CD14-positive monocyte (primary cell): ENCODE data around the gene UGT1A1. TPM values are rescaled to one million over a fixed set of nuclear protein-coding genes. Genes with fewer than 3 reads are reported as not detected.

Experiments used
- DNase-seq, 3 donors: peaks; one replicate each; pipeline ENCODE4 v3.0.0-alpha.2; 2011 to 2022
- H2AFZ ChIP-seq: 2 replicates; pipeline ENCODE4 v1.6.0; 2012; ENCODE audit warnings: mild to moderate bottlenecking, low read depth, low read length, inconsistent platforms; ENCODE audit not compliant: insufficient read depth, poor library complexity, severe bottlenecking
- H3K27ac ChIP-seq, 2 donors: 1 replicate in 1 of 2; 2 replicates in 1 of 2; pipeline ENCODE4 v1.5.1; 2012 to 2013; ENCODE audit warnings: low read length in 2 of 2, control low read depth in 1 of 2, inconsistent platforms in 1 of 2, low read depth in 1 of 2, mild to moderate bottlenecking in 1 of 2
- H3K27me3 ChIP-seq, 2 donors: one replicate each; pipeline versions ENCODE4 v1.6.0 to v1.6.1; 2011 to 2013; ENCODE audit warnings: low read length in 2 of 2; ENCODE audit not compliant: control insufficient read depth in 2 of 2, insufficient read depth in 2 of 2
- H3K36me3 ChIP-seq, 2 donors: replicated peaks in 1 of 2; 1 replicate in 1 of 2; 2 replicates in 1 of 2; pipeline versions ENCODE4 v1.5.1 to v1.6.1; 2012 to 2013; ENCODE audit warnings: low read length in 2 of 2, control low read depth in 1 of 2, inconsistent platforms in 1 of 2, mild to moderate bottlenecking in 1 of 2; ENCODE audit not compliant: insufficient read depth in 2 of 2, control insufficient read depth in 1 of 2
- H3K4me1 ChIP-seq, 2 donors: 1 replicate in 1 of 2; 2 replicates in 1 of 2; pipeline versions ENCODE4 v1.5.1 to v1.6.1; 2012 to 2013; ENCODE audit warnings: low read length in 2 of 2, control low read depth in 1 of 2, inconsistent platforms in 1 of 2, mild to moderate bottlenecking in 1 of 2, moderate library complexity in 1 of 2; ENCODE audit not compliant: insufficient read depth in 2 of 2, control insufficient read depth in 1 of 2
- H3K4me2 ChIP-seq: replicated peaks from 2 replicates; pipeline ENCODE3; 2012; ENCODE audit warnings: low read length, moderate library complexity, mild to moderate bottlenecking; ENCODE audit not compliant: poor library complexity, severe bottlenecking; ENCODE audit errors: extremely low read depth
- H3K4me3 ChIP-seq, 3 experiments: fragments of 200-600 bp in 1 of 3; sonication (generic) in 1 of 3; replicated peaks in 1 of 3; 1 replicate in 2 of 3; 2 replicates in 1 of 3; pipeline ENCODE4 v1.5.1; 2011 to 2013; ENCODE audit warnings: low read length in 3 of 3, mild to moderate bottlenecking in 3 of 3, control low read depth in 2 of 3, low read depth in 2 of 3, inconsistent platforms in 1 of 3, moderate library complexity in 1 of 3
- H3K79me2 ChIP-seq: 2 replicates; pipeline ENCODE4 v1.6.0; 2012; ENCODE audit warnings: mild to moderate bottlenecking, control low read depth, inconsistent platforms, low read length, moderate library complexity; ENCODE audit not compliant: insufficient read depth
- H3K9ac ChIP-seq: 2 replicates; pipeline ENCODE4 v1.6.0; 2017; ENCODE audit warnings: low read length, mild to moderate bottlenecking; ENCODE audit not compliant: insufficient read depth, poor library complexity, severe bottlenecking
- H3K9me3 ChIP-seq, 2 donors: replicated peaks in 1 of 2; 1 replicate in 1 of 2; 2 replicates in 1 of 2; pipeline versions ENCODE4 v1.5.1 to v1.6.1; 2012 to 2013; ENCODE audit warnings: low read length in 2 of 2, control low read depth in 1 of 2; ENCODE audit not compliant: control insufficient read depth in 1 of 2, insufficient read depth in 1 of 2
- H4K20me1 ChIP-seq: 2 replicates; pipeline ENCODE4 v1.6.0; 2012; ENCODE audit warnings: mild to moderate bottlenecking, low read length, control low read depth, moderate library complexity; ENCODE audit not compliant: insufficient read depth
- H3K27ac Mint-ChIP-seq, 7 donors: one replicate each; pipeline ENCODE4 v1.8.0; 2020; ENCODE audit warnings: mild to moderate bottlenecking in 7 of 7, mixed read lengths in 7 of 7, moderate library complexity in 6 of 7, inconsistent platforms in 2 of 7
- H3K27me3 Mint-ChIP-seq, 3 donors: one replicate each; pipeline ENCODE4 v1.8.0; 2021 to 2022; ENCODE audit warnings: low read depth in 3 of 3, mild to moderate bottlenecking in 3 of 3, mixed read lengths in 3 of 3, moderate library complexity in 3 of 3, inconsistent platforms in 1 of 3
- H3K36me3 Mint-ChIP-seq, 2 donors: one replicate each; pipeline ENCODE4 v1.8.0; 2020; ENCODE audit warnings: mixed read lengths in 2 of 2, inconsistent platforms in 1 of 2, mild to moderate bottlenecking in 1 of 2
- H3K4me1 Mint-ChIP-seq: one replicate; pipeline ENCODE4 v1.8.0; 2020; ENCODE audit warnings: mild to moderate bottlenecking, mixed read lengths
- H3K4me3 Mint-ChIP-seq, 2 donors: one replicate each; pipeline ENCODE4 v1.8.0; 2020; ENCODE audit warnings: mild to moderate bottlenecking in 2 of 2, mixed read lengths in 2 of 2, moderate library complexity in 1 of 2
- H3K9me3 Mint-ChIP-seq, 7 donors: one replicate each; pipeline ENCODE4 v1.8.0; 2020 to 2022; ENCODE audit warnings: mixed read lengths in 7 of 7, mild to moderate bottlenecking in 6 of 7, moderate library complexity in 6 of 7, inconsistent platforms in 2 of 7
- CTCF ChIP-seq: fragments of 200-600 bp; IDR thresholded peaks from one replicate; pipeline ENCODE4 v1.8.0; 2022; ENCODE audit warnings: antibody characterized with exemption, mild to moderate bottlenecking
- WGBS: methylation state at CpG from one replicate; pipeline ENCODE4 v1.1.5; 2013; ENCODE audit warnings: missing lambda C conversion rate; ENCODE audit not compliant: insufficient coverage; 5-methylcytosine and 5-hydroxymethylcytosine counted together
- intact Hi-C, 2 donors: fragments of 100-400 bp; cut with micrococcal nuclease; formaldehyde crosslinking; loops; one replicate each; pipeline versions ENCODE4 v1.15.0 to v1.15.1; 2023
- polyA plus RNA-seq, 3 donors: library from polyadenylated mRNA; depleted of rRNA in 1 of 3; unstranded in 2 of 3; stranded (reverse) in 1 of 3; fragments of 300-500 nt in 2 of 3; fragments of >200 nt in 1 of 3; fragmentation: Illumina TruSeq in 2 of 3; gene quantifications; 1 replicate in 2 of 3; 2 replicates in 1 of 3; pipeline ENCODE4 v1.2.3, GENCODE V29; 2012 to 2021

UGT1A1 gene
- polyA plus RNA-seq, 3 donors, result not detected

DNA sequence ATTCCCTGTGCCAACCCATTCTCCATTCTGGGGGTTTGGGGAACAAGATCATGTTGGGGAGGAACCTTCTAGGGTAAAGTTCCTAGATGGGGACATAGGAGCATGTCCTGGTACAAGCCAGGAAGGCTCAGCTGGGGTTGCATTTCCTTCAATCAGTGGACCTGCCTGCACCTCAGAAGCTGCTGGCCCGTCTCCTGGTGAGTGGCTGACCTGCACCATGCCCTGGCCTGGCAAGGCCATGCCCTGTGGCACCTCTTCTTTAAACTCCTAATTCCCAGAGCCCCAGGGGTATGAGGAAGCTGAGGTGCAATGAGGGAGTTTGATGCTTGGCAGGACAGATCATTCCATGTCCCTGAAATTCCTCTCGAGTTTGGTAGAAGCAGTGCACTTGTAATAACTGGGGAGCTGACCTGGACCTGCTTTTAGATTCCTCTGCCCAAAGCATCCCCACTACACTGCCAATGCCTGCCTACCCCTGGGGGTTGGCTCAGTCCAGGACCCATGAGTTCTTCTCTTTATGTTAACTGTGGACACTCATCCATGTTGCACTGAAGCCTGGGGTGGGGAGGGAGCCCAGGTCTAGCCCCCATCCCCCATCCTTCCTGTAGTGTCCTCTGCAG lies 43.3 kb downstream of the UGT1A1 start:
- H3K27me3 Mint-ChIP-seq, result peaks cover 3 to 10% (median 8%) of the 10 kb centered on the region in 3 donors
- H3K4me3 ChIP-seq, result no peak overlapping the region
- H3K4me3 Mint-ChIP-seq, result no peak overlapping the region
- H3K36me3 ChIP-seq, result no peaks in the 10 kb centered on the region
- no peak for DNase-seq
- H3K27ac Mint-ChIP-seq, result no peak overlapping the region
- no CpG with 5 or more reads among the region's 2 CpGs for WGBS
- H3K9me3 Mint-ChIP-seq, result peaks cover 0 to 2% (median 1%) of the 10 kb centered on the region in 7 donors
- H3K79me2 ChIP-seq, result no peaks in the 10 kb centered on the region
- H3K27me3 ChIP-seq, result no peaks in the 10 kb centered on the region
- intact Hi-C loops, result no loop called here
- TF ChIP-seq CTCF, result no peak
- no peaks in the 10 kb centered on the region for H3K4me1 ChIP-seq
- no peaks in the 10 kb centered on the region for H3K4me1 Mint-ChIP-seq
- no peak overlapping the region for H3K4me2 ChIP-seq
- H2AFZ ChIP-seq, result no peak overlapping the region
- no peak overlapping the region for H3K27ac ChIP-seq
- no peaks in the 10 kb centered on the region for H4K20me1 ChIP-seq
- H3K9me3 ChIP-seq, result no peaks in the 10 kb centered on the region
- no peaks in the 10 kb centered on the region for H3K36me3 Mint-ChIP-seq
- H3K9ac ChIP-seq, result no peak overlapping the region

DNA sequence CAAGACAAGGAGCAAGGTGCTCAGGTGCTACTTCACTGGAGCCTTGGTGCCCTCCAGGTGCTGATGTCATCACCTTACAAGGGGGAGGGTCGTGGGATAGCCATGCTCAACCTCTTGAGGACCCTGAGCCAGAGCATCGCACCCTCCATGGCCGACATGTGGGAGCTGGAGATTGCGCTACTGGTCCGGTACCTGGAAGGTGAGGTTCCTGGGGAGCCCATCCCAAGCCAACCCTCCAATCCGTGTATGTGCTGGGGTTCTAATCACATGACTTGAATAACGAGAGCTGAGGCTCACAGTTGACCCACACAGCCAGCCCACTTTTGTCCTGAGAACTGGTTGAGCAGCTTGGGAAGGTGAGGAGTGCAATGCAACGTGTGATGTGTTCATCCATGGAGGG lies 43.9 kb downstream of the UGT1A1 start:
- H3K36me3 Mint-ChIP-seq, result no peaks in the 10 kb centered on the region
- H2AFZ ChIP-seq, result no peak overlapping the region
- no peaks in the 10 kb centered on the region for H4K20me1 ChIP-seq
- TF ChIP-seq CTCF, result no peak
- no peaks in the 10 kb centered on the region for H3K9me3 ChIP-seq
- DNase-seq, result no peak
- H3K4me3 ChIP-seq, result no peak overlapping the region
- H3K4me3 Mint-ChIP-seq, result no peak overlapping the region
- intact Hi-C loops, result no loop called here
- H3K36me3 ChIP-seq, result no peaks in the 10 kb centered on the region
- H3K27me3 Mint-ChIP-seq, result peaks cover 3 to 9% (median 8%) of the 10 kb centered on the region in 3 donors
- no peaks in the 10 kb centered on the region for H3K79me2 ChIP-seq
- WGBS, result 70% methylated on average over 4 of the region's 8 CpGs
- no peak overlapping the region for H3K27ac Mint-ChIP-seq
- H3K27ac ChIP-seq, result no peak overlapping the region
- no peaks in the 10 kb centered on the region for H3K4me1 ChIP-seq
- H3K9me3 Mint-ChIP-seq, result peaks cover 0 to 4% (median 1%) of the 10 kb centered on the region in 7 donors
- H3K27me3 ChIP-seq, result no peaks in the 10 kb centered on the region
- H3K9ac ChIP-seq, result no peak overlapping the region
- no peak overlapping the region for H3K4me2 ChIP-seq
- H3K4me1 Mint-ChIP-seq, result no peaks in the 10 kb centered on the region
